IMR-90 (cell line): ENCODE measurements around the gene EPHB6. TPM values are rescaled to one million over a fixed set of nuclear protein-coding genes. Genes with fewer than 3 reads are reported as not detected.

Source experiments
- ATAC-seq: fragments of 200-7000 bp; cut with Tn5 transposase; 2 replicates; pipeline ENCODE4 v1.9.1; 2020; ENCODE audit warnings: low read depth, mild to moderate bottlenecking, moderate library complexity
- BruUV-seq: library from RNA; stranded (reverse); fragments of 400-500 nt; replicated peaks from 2 replicates; lab custom pipeline; 2021; lab: Mats Ljungman, UMichigan
- CTCF ChIA-PET: fragments of 300-600 bp; formaldehyde crosslinking; extraction: SDS; loops from one replicate; lab custom pipeline; 2021; ENCODE audit warnings: antibody characterized with exemption; lab: Yijun Ruan, JAX
- POLR2A ChIA-PET: fragments of 300-600 bp; sonication (Branson Sonifier 250); formaldehyde crosslinking; loops from one replicate; lab custom pipeline; 2022; ENCODE audit warnings: antibody characterized with exemption; ENCODE audit not compliant: unreplicated experiment; lab: Charles Lee
- DNase-seq: peaks from one replicate; pipeline ENCODE4 v3.0.0; 2013
- H2AFZ ChIP-seq: replicated peaks from 2 replicates; pipeline ENCODE3; 2013; ENCODE audit warnings: low read length, mild to moderate bottlenecking; ENCODE audit not compliant: poor library complexity
- H2AK5ac ChIP-seq: 2 replicates; pipeline ENCODE4 v1.6.1; 2013; ENCODE audit warnings: low read depth, low read length, inconsistent platforms
- H2AK9ac ChIP-seq: replicated peaks from 2 replicates; pipeline ENCODE3; 2013; ENCODE audit warnings: mild to moderate bottlenecking, low read depth, low read length, moderate library complexity; ENCODE audit not compliant: poor library complexity
- H2BK120ac ChIP-seq: 2 replicates; pipeline ENCODE4 v1.6.1; 2013; ENCODE audit warnings: low read depth, low read length, inconsistent platforms
- H2BK15ac ChIP-seq: 3 replicates; pipeline ENCODE4 v1.6.1; 2013; ENCODE audit warnings: low read depth, low read length, inconsistent platforms
- H2BK20ac ChIP-seq: 2 replicates; pipeline ENCODE4 v1.6.1; 2013; ENCODE audit warnings: low read depth, mild to moderate bottlenecking, inconsistent platforms, low read length, moderate library complexity
- H2BK5ac ChIP-seq: 2 replicates; pipeline ENCODE4 v1.6.1; 2013; ENCODE audit warnings: mild to moderate bottlenecking, low read depth, low read length, inconsistent platforms; ENCODE audit not compliant: poor library complexity, severe bottlenecking
- H3K14ac ChIP-seq: replicated peaks from 2 replicates; pipeline ENCODE4 v1.6.1; 2013; ENCODE audit warnings: low read depth, low read length, inconsistent platforms
- H3K18ac ChIP-seq: 2 replicates; pipeline ENCODE4 v1.6.1; 2013; ENCODE audit warnings: low read depth, low read length, control low read depth
- H3K23ac ChIP-seq: 2 replicates; pipeline ENCODE4 v1.6.1; 2013; ENCODE audit warnings: low read depth, low read length, inconsistent platforms
- H3K27ac ChIP-seq: 2 replicates; pipeline ENCODE4 v1.5.1; 2013; ENCODE audit warnings: mild to moderate bottlenecking, control low read depth, low read length; ENCODE audit not compliant: insufficient read depth
- H3K27me3 ChIP-seq: 2 replicates; pipeline ENCODE4 v1.6.1; 2013; ENCODE audit warnings: low read length; ENCODE audit not compliant: control insufficient read depth, insufficient read depth
- H3K36me3 ChIP-seq: 2 replicates; pipeline ENCODE4 v1.6.1; 2013; ENCODE audit warnings: low read length, mixed read lengths; ENCODE audit not compliant: control insufficient read depth, insufficient read depth
- H3K4ac ChIP-seq: 2 replicates; pipeline ENCODE4 v1.6.1; 2013; ENCODE audit warnings: low read depth, low read length, inconsistent platforms
- H3K4me1 ChIP-seq: 2 replicates; pipeline ENCODE4 v1.6.1; 2013; ENCODE audit warnings: low read length, mixed read lengths; ENCODE audit not compliant: control insufficient read depth, insufficient read depth
- H3K4me2 ChIP-seq: 2 replicates; pipeline ENCODE4 v1.6.1; 2013; ENCODE audit warnings: low read depth, mild to moderate bottlenecking, control low read depth, low read length, moderate library complexity
- H3K4me3 ChIP-seq: 2 replicates; pipeline ENCODE4 v1.5.1; 2013; ENCODE audit warnings: low read depth, mild to moderate bottlenecking, control low read depth, low read length, moderate library complexity; ENCODE audit not compliant: insufficient read depth
- H3K56ac ChIP-seq: 2 replicates; pipeline ENCODE4 v1.6.1; 2013; ENCODE audit warnings: low read length, inconsistent platforms; ENCODE audit not compliant: insufficient read depth; ENCODE audit errors: extremely low read depth
- H3K79me1 ChIP-seq, 2 experiments: 2 replicates each; pipeline ENCODE4 v1.6.1; 2013; ENCODE audit warnings: low read length in 2 of 2, inconsistent platforms in 1 of 2, low read depth in 1 of 2
- H3K9ac ChIP-seq: 2 replicates; pipeline ENCODE4 v1.6.1; 2013; ENCODE audit warnings: low read depth, low read length, control low read depth
- H3K9me1 ChIP-seq: 2 replicates; pipeline ENCODE4 v1.6.1; 2013; ENCODE audit warnings: low read length, inconsistent platforms; ENCODE audit not compliant: insufficient read depth
- H3K9me3 ChIP-seq: 2 replicates; pipeline ENCODE4 v1.6.1; 2013; ENCODE audit warnings: low read length; ENCODE audit not compliant: control insufficient read depth, insufficient read depth
- H4K20me1 ChIP-seq: 2 replicates; pipeline ENCODE4 v1.6.1; 2013; ENCODE audit warnings: low read length, inconsistent platforms; ENCODE audit not compliant: insufficient read depth
- H4K5ac ChIP-seq: 2 replicates; pipeline ENCODE4 v1.6.1; 2013; ENCODE audit warnings: mild to moderate bottlenecking, low read depth, low read length, control low read depth
- H4K8ac ChIP-seq, 2 experiments: 2 replicates each; pipeline ENCODE4 v1.6.1; 2013; ENCODE audit warnings: low read depth in 2 of 2, low read length in 2 of 2, control low read depth in 1 of 2, inconsistent platforms in 1 of 2
- H4K91ac ChIP-seq: 2 replicates; pipeline ENCODE4 v1.6.1; 2013; ENCODE audit warnings: low read depth, low read length, inconsistent platforms; ENCODE audit not compliant: insufficient read depth
- RFX5 ChIP-seq: IDR thresholded peaks from 2 replicates; pipeline ENCODE4 v1.8.0; 2012; ENCODE audit warnings: low read depth, mild to moderate bottlenecking, low read length, moderate library complexity
- WGBS, 2 experiments: methylation state at CpG; one replicate each; pipeline versions ENCODE4 v1.1.5 to v1.1.7; 2013; ENCODE audit warnings: missing lambda C conversion rate in 2 of 2; ENCODE audit not compliant: insufficient read length in 1 of 2; ENCODE audit errors: extremely low coverage in 2 of 2; 5-methylcytosine and 5-hydroxymethylcytosine counted together
- dilution Hi-C: fragments of 300-500 bp; cut with HindIII; formaldehyde crosslinking; loops from one replicate; pipeline ENCODE4 v1.14.3; 2018; ENCODE audit warnings: low sequenced_read_pairs; ENCODE audit not compliant: unreplicated experiment
- in situ Hi-C: fragments of 300-500 bp; cut with MboI; formaldehyde crosslinking; loops from 3 replicates; pipeline ENCODE4 v1.14.3; 2019; ENCODE audit warnings: low sequenced_read_pairs, inconsistent platforms, mixed read lengths
- intact Hi-C: fragments of 100-400 bp; cut with micrococcal nuclease; formaldehyde crosslinking; loops from 2 replicates; pipeline ENCODE4 v1.10.0; 2022
- polyA plus RNA-seq, 3 experiments: library from polyadenylated mRNA; depleted of rRNA; stranded (reverse); fragments of >200 nt; gene quantifications; 2 replicates each; pipeline ENCODE4 v1.2.3, GENCODE V29; 2012; ENCODE audit warnings: low replicate concordance in 1 of 3
- total RNA-seq: library from RNA; depleted of rRNA; stranded (reverse); fragments of >200 nt; gene quantifications from 2 replicates; pipeline ENCODE4 v1.2.3, GENCODE V29; 2012
- TF ChIP-seq, protein P1 (sequence below): fragments of 150-350 bp; IDR thresholded peaks from 2 replicates; pipeline ENCODE4 v1.6.1; 2017; ENCODE audit warnings: mild to moderate bottlenecking, antibody characterized with exemption, low read length, low read depth

The EPHB6 gene
- total and polyA plus RNA-seq, 2 of the 4 experiments (the other 2 are of a cell fraction) = under 0.01 to 0.60 TPM

DNA sequence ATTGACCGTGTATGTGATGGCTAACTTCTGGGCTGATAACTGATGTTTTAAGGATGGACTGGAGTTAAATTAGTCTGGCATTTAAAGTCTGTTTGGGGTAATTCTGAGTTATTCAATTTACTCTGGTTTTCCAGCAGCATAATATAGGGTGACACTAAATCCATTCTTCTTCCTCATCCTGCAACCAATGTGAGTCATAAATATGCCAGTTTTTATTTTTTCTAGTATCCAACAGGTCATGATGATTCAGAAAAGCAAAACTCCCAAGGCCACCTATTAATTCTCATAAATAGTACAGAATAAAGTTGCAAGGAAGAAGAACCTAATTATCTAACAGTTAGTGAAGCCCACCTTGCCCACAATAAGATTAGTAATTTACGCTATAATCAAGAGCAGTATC, 7.5 kb upstream of the EPHB6 start:
- POLR2A ChIA-PET = no interaction called here
- intact Hi-C loops (no loop called here), in situ Hi-C loops (no loop called here), dilution Hi-C loops (no loop called here)
- ATAC-seq (no peak), DNase-seq (no peak)
- H3K4me3 ChIP-seq = no peak overlapping the region
- H3K79me1 ChIP-seq = no peaks in the 10 kb centered on the region
- no peaks in the 10 kb centered on the region for H4K20me1 ChIP-seq
- CTCF ChIA-PET = no interaction called here
- BruUV-seq = no TSS peak
- H3K27ac ChIP-seq = no peak overlapping the region
- no peak overlapping the region for H3K23ac ChIP-seq
- no peak overlapping the region for H4K8ac ChIP-seq
- H2AK9ac ChIP-seq = no peak overlapping the region
- no peaks in the 10 kb centered on the region for H3K9me1 ChIP-seq
- no peaks in the 10 kb centered on the region for H3K9me3 ChIP-seq
- WGBS, 2 experiments = no CpG with 5 or more reads among the region's 2 CpGs
- H2AK5ac ChIP-seq = no peak overlapping the region
- no peak overlapping the region for H3K4ac ChIP-seq
- no peak overlapping the region for H2BK15ac ChIP-seq
- no peak overlapping the region for H2BK120ac ChIP-seq
- H4K5ac ChIP-seq = no peak overlapping the region
- H4K91ac ChIP-seq = no peak overlapping the region
- no peak overlapping the region for H3K56ac ChIP-seq
- no peak overlapping the region for H3K9ac ChIP-seq
- TF ChIP-seq, protein P1, sequence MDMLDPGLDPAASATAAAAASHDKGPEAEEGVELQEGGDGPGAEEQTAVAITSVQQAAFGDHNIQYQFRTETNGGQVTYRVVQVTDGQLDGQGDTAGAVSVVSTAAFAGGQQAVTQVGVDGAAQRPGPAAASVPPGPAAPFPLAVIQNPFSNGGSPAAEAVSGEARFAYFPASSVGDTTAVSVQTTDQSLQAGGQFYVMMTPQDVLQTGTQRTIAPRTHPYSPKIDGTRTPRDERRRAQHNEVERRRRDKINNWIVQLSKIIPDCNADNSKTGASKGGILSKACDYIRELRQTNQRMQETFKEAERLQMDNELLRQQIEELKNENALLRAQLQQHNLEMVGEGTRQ = no peak
- no peak for TF ChIP-seq RFX5
- H2AFZ ChIP-seq = no peak overlapping the region
- H2BK5ac ChIP-seq = no peak overlapping the region
- H3K36me3 ChIP-seq = no peaks in the 10 kb centered on the region
- H3K4me1 ChIP-seq = no peaks in the 10 kb centered on the region
- no peak overlapping the region for H3K18ac ChIP-seq
- peaks cover 2% of the 10 kb centered on the region; the same call in 1 of the 2 replicates for H3K27me3 ChIP-seq
- no peak overlapping the region for H3K4me2 ChIP-seq
- H2BK20ac ChIP-seq = no peak overlapping the region
- H3K14ac ChIP-seq = no peak overlapping the region
